B cell (primary cell): ENCODE measurements around the gene ASTN1.

Source experiments
- CTCF ChIP-seq: fragments of 200-600 bp; IDR thresholded peaks from one replicate; pipeline ENCODE4 v1.8.0; 2022; ENCODE audit warnings: antibody characterized with exemption, mild to moderate bottlenecking
- EZH2 ChIP-seq: IDR thresholded peaks from 2 replicates; pipeline ENCODE4 v1.6.1; 2012; ENCODE audit warnings: borderline replicate concordance, low read depth, mild to moderate bottlenecking, moderate library complexity, low read length; ENCODE audit not compliant: insufficient read depth, poor library complexity, severe bottlenecking

GRCh38 chr1:177014325-177014724 lies 150.2 kb downstream of the ASTN1 start:
- no peak for TF ChIP-seq CTCF
- no peak for TF ChIP-seq EZH2
